GM21447 (cell line): ENCODE measurements around the gene WEE1.
A peak's percentile ranks its signal among the peaks of the same experiment; 100 is the strongest.
"Not testable (repeated sequence)": the region's sequence is repeated elsewhere in the genome, so short reads cannot be mapped to it uniquely, and the experiment has no call there.

Experiments
- ATAC-seq: cut with Tn5 transposase; IDR thresholded peaks from one replicate; pipeline ENCODE4 v1.9.1; 2021; ENCODE audit not compliant: unreplicated experiment

The WEE1 gene

GRCh38 chr11:9573052-9573774 is at the start of gene WEE1:
TSS of gene WEE1 (plus strand) at chr11:9573670. CDS start at chr11:9573934, 264 bp downstream.
- peak; percentile 76 for ATAC-seq

GRCh38 chr11:9524001-9524400 is 49.5 kb upstream of the WEE1 start:
- no peak for ATAC-seq

- ATAC-seq, result no peak
Observed at GRCh38 chr11:9525116-9525515, 48.4 kb upstream of the WEE1 start.

GRCh38 chr11:9527481-9528135 is 45.9 kb upstream of the WEE1 start:
- ATAC-seq, result no peak

DNA sequence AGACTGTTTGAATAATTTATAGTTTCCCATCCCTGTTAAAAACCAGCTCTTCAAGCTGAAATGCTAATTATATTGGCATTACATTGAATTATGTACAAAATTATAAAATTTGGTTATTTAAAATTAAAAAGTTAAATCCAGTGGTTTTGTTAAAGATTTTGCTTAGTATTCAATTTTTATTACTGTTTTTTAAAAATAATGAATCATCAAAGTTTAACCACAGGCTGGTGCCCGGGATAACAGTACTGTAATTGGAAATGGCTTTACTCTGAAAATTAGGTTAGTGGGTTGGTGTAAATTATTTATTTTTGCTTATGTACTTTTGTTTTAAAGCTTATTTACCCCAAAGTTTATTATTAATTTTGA is 45.4 kb upstream of the WEE1 start:
- no peak for ATAC-seq

DNA sequence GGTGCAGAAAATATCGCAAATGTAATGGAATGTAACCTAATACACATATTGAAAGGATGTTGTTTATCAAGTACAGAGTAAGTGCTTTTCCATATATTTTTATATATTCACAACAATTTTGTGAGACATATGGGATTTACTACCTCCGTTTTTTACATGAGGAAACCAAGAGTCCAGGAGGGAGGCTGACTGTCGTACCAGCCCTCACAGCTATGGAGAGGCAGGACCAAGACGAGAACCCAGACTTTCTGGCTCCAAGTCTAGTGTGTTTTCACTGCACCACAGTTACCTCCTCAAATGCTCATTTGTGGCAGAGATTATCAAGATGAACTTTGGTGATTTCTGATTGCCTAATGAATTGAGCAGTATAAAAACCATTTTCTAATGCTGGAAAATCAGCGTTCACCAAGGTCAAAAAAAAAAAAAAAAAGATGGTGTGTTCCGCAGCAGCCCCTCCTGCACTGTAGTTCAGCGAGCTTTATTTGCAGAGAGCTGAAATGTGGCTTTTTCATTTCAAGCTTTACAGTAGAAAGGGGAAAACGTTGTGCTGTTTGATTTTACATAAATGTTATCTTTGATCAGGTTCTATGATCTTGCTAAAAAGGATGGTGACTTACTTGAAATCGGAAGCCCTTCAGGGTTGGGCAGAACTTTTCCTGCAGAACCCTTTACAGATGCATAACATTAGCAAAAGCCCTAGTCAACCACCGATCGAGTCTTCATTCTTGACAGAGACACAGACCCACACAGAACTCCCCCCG is 44.7 kb upstream of the WEE1 start:
- ATAC-seq, result no peak

- ATAC-seq, result no peak
Observed at GRCh38 chr11:9529334-9529650, 44.2 kb upstream of the WEE1 start.

GRCh38 chr11:9530020-9530621 is 43.3 kb upstream of the WEE1 start:
- ATAC-seq, result no peak

- no peak for ATAC-seq
Observed at GRCh38 chr11:9530901-9531625, 42.4 kb upstream of the WEE1 start.

- ATAC-seq, result no peak
Observed at GRCh38 chr11:9533058-9533457, 40.4 kb upstream of the WEE1 start.

DNA sequence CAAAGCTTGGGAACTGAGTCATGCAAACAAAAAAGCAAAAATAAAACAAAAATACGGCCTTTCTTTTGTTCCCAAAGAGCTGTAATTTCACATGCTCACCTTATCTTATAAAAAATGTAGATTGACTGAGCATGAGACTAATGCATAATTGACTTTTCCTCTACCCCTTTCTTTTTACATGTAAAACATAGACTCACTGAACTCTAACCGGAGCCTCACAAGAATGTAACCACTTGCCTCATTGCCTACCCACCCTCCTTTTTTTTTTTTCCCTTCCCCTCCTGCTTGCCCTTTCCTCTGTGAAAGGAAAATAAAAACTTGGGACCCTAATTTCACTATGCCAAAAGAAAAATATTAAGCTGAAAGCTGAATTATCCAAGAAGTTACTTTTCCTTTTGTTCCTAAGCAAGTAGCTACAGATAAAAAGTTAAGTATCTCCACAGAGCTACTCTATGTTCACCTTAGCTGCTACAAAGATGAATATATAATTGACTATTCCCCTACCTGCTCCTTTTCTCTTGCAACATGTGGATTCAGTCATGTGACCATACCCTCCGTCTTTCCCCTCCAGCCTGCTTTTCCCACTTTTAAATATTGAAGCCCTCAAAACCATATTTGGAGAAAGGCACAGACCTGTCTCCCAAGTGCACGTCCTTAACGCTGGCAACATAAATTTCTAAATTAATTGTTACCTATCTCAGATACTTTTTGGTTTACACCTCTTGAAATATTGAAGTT is 39.6 kb upstream of the WEE1 start:
- no peak for ATAC-seq

DNA sequence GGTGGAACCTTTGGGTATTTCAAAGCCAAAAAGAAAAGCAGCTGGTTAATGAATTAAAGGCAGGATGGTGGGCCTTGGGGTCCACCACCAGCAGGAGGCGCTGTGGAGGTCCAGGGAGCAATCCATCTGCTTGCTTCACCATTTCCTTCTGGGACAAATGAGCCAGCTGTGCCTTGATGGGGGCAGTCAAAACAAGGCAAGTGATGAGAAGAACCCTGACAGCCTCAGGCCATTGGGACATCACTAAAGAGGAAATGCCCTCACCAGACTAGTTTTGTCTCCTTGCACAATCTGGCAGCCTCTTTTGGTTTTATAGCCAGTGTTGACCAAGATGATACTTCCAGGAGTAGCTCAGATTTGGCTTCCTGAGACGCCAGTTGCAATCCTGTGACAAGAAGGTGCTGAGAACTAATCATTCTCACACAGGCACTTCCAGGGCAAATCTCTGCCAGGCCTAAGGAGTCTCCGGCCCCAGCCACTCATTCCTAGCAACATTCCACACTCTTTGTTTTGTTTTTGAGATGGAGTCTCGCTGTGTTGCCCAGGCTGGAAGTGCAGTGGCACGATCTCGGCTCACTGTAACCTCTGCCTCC is 38.2 kb upstream of the WEE1 start:
- no peak for ATAC-seq

DNA sequence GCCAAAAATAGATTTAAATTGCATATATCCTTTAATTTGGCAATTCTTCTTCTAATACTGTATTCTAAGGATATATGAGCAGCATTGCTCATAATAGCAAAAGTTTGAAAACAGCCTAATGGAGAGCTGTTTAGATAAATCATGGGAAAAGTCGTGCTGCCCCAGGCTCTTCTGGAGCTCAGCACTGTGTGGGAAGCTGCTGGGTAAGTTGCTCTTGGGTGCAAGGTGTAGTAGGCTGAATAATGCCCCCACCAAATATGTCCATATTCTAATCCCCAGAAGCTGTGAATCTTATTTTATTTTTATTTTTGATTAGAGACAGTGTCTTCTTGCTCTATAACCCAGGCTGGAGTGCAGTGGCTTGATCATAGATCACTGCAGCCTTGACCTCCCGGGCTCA is 34.9 kb upstream of the WEE1 start:
- ATAC-seq, result no peak

DNA sequence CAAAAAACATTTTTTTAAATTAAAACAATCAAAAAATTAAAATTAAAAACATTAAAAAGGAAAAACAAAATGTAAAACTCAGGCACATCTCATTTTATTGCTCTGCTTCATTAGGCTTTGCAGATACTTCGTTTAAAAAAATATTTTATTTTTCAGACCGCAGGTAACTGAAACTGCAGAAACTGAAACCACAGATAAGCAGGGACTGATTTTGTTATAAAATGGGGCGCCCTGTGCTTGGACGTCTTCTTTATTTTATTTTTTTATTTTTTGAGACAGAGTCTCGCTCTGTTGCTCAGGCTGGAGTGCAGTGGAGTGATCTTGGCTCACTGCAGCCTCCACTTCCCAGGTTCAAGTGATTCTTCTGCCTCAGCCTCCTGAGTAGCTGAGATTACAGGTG is 24.3 kb upstream of the WEE1 start:
- ATAC-seq, result not testable (repeated sequence)

- ATAC-seq, result no peak
Observed at GRCh38 chr11:9550191-9550628, 23.3 kb upstream of the WEE1 start.

DNA sequence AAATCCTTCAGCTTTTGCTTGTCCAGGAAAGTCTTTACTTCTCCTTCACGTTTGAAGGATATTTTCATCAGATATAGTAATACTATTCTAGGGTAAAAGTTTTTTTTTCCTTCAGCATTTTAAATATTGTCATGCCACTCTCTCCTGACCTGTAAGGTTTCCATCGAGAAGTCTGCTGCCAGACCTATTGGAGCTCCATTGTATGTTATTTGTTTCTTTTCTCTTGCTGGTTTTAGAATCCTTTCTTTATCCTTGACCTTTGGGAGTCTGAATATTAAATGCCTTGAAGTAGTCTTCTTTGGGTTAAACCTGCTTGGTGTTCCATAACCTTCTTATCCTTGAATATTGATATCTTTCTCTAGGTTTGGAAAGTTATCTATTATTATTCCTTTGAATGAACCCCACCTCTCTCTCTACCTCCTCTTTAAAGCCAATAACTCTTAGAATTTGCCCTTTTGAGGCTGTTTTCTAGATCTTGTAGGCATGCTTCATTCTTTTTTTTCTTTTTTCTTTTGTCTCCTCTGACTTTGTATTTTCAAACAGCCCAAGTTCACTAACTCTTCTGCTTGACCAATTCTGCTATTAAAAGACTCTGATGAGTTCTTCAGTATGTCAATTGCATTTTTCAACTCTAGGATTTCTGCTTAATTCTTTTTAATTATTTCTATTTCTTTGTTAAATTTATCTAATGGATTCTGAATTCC is 12.0 kb upstream of the WEE1 start:
- no peak for ATAC-seq

DNA sequence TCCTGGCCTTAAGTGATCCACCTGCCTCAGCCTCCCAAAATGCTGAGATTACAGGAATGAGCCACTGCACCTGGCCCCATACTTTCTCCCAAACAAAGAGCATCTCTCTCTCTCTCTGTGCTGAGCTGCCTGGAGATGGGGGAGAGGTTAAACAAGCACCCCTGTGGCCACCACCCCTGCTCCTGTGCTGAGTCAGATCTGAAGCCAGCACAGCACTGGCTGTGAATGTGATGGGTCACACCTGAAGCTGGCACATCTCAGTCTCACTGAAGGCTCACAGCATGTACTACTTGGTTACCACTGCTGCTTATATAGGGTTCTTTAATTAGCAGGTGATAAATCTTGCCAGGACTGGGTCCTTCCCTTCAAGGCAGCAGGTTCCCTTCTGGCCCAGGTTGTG is 10.8 kb upstream of the WEE1 start:
- no peak for ATAC-seq

DNA sequence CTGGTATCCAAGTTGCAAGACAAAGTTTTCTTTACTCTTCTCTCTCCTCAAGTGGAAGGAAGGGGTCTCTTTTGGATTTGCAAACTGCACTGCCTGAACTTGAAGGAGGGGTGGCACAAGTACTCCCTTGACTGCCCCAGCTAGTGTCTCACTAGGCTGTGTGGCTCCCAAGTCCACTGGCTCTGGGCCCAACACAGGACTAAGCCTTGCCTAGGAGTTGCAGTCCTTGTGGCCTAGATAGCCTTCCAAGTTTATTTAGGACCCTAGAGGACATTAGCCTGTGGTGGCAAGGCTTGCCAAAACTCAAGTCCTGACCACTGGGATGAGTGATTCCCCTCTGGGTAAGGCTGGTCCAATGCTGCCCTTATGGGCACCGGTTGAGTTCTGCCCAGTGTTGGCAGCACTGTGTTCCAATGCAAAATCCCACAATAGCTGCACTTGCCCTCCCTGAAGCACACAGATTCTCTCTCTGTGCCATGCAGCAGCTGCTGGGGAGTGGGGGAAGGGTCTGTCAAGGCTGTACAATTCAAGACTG is 10.2 kb upstream of the WEE1 start:
- ATAC-seq, result no peak
